Left ventricle myocardium inferior (tissue), 1 donor: ENCODE data around the gene PDK2. TPM values are rescaled to one million over a fixed set of nuclear protein-coding genes. Genes with fewer than 3 reads are reported as not detected.

Experiments
- DNase-seq: peaks from one replicate; pipeline ENCODE4 v3.0.0-alpha.2; 2020
- H3K27ac ChIP-seq: fragments of 200-600 bp; replicated peaks from 2 replicates; pipeline ENCODE4 v1.8.0; 2021
- H3K27me3 ChIP-seq: fragments of 200-600 bp; 2 replicates; pipeline ENCODE4 v1.8.0; 2021; ENCODE audit warnings: low read depth
- H3K36me3 ChIP-seq: fragments of 200-600 bp; 2 replicates; pipeline ENCODE4 v1.8.0; 2021
- H3K4me1 ChIP-seq: fragments of 200-600 bp; 2 replicates; pipeline ENCODE4 v1.8.0; 2021
- H3K4me3 ChIP-seq: fragments of 200-600 bp; 2 replicates; pipeline ENCODE4 v1.8.0; 2021; ENCODE audit warnings: mild to moderate bottlenecking, moderate library complexity
- H3K9me3 ChIP-seq: fragments of 200-600 bp; replicated peaks from 2 replicates; pipeline ENCODE4 v1.8.0; 2021
- intact Hi-C: fragments of 100-400 bp; cut with micrococcal nuclease; formaldehyde crosslinking; loops from one replicate; pipeline ENCODE4 v1.11.0; 2022
- total RNA-seq: library from RNA; stranded (reverse); fragmentation: NEBNext Ultra II Directional; extraction: Animal tissue kit (Norgen Biotek cat#: 25700); gene quantifications from one replicate; pipeline ENCODE4 v1.2.1, GENCODE V29; 2021
- TF ChIP-seq, protein P1 (sequence below): fragments of 200-600 bp; IDR thresholded peaks from 2 replicates; pipeline ENCODE4 v1.8.0; 2021; ENCODE audit warnings: antibody characterized with exemption, mild to moderate bottlenecking, borderline replicate concordance
- donor health status: DM: no; HTN: yes; CAD: no; lungs with severe emphysema.

The PDK2 gene
- total RNA-seq, 1 donor from 2014 or later, result 206 TPM

DNA sequence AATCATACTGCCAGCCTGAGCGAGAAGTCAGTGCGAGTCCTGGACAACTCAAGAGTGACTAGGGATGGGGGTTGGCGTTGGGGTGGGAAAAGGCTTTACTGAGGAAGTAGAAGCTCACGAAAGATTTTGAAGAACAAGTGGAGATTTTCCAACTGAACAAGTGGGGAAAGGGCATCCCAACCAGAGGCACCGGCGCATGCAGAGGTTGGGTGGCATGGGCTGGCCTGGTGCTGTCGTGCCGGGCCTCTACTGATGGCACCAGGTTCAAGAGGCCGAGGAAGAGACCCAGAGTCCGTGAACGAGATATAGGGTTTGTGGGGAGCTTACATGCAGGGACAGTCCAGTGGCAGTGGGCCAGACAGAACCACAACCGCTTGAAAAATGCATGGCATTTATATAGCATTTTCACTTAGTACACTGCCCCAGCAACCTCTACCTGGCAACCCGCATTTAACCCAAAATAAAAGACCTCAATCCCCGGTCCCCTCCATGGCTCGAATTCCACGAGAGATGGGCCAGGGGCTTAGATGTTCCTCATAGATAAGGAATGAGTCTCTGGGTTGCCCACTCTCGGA, 46.9 kb upstream of the PDK2 start:
- Histone ChIP-seq H3K4me3 (no peak overlapping the region), H3K9me3 (no peaks in the 10 kb centered on the region), H3K27me3 (no peaks in the 10 kb centered on the region), H3K36me3 (no peaks in the 10 kb centered on the region), H3K4me1 (peaks cover 39% of the 10 kb centered on the region), H3K27ac (no peak overlapping the region)
- TF ChIP-seq, protein P1, sequence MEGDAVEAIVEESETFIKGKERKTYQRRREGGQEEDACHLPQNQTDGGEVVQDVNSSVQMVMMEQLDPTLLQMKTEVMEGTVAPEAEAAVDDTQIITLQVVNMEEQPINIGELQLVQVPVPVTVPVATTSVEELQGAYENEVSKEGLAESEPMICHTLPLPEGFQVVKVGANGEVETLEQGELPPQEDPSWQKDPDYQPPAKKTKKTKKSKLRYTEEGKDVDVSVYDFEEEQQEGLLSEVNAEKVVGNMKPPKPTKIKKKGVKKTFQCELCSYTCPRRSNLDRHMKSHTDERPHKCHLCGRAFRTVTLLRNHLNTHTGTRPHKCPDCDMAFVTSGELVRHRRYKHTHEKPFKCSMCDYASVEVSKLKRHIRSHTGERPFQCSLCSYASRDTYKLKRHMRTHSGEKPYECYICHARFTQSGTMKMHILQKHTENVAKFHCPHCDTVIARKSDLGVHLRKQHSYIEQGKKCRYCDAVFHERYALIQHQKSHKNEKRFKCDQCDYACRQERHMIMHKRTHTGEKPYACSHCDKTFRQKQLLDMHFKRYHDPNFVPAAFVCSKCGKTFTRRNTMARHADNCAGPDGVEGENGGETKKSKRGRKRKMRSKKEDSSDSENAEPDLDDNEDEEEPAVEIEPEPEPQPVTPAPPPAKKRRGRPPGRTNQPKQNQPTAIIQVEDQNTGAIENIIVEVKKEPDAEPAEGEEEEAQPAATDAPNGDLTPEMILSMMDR, result no peak
- intact Hi-C loops, result no loop called here
- no peak for DNase-seq

DNA sequence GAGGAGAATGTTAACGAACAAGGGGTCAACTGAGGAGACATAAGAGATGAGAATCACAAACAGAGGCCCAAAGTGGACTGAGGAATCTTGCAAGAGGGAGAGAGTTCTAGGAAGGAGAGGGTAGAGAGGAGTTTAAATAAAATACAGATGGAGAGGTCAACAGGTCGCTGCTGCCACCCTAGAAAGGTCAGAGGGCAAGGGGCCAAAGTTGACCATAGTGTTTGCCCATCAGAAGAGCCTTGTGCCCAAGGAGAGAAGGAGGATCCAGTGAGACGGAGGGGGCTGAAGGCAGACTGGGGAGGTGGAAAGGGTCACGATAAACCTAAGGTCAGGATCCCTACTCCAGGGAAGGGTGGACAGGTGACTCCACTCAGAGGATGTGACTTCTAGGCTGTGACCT, 46.2 kb upstream of the PDK2 start:
- TF ChIP-seq, protein P1, result no peak
- no peak for DNase-seq

DNA sequence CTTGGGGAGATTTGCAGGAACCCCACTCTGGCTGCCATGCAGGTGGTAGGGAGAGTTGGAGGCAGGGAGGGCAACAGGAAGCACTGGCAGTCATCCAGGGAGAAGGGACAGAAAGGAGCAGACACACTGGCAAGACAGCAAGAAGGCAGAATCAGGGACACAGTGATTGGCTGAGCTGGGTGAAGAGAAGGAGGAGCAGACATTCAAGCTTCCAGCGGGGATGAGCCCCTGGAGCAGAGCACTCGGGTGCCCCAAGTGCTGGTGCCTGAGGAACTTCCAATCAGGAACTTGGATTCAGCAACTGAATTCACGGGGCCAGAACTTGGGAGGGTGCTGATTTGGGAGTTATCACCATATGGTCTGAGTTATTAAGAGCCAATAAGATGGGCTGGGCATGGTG, 45.5 kb upstream of the PDK2 start:
- no peak overlapping the region for H3K4me3 ChIP-seq
- no peak for DNase-seq
- H3K9me3 ChIP-seq, result no peaks in the 10 kb centered on the region
- TF ChIP-seq, protein P1, result no peak
- H3K36me3 ChIP-seq, result no peaks in the 10 kb centered on the region
- no peak overlapping the region for H3K27ac ChIP-seq
- no peaks in the 10 kb centered on the region for H3K27me3 ChIP-seq
- peaks cover 39% of the 10 kb centered on the region for H3K4me1 ChIP-seq
- intact Hi-C loops, result no loop called here

More for the DNA sequence above, 46.2 kb upstream of the PDK2 start:
- no peaks in the 10 kb centered on the region for H3K36me3 ChIP-seq
- intact Hi-C loops, result no loop called here
- peaks cover 39% of the 10 kb centered on the region for H3K4me1 ChIP-seq
- H3K4me3 ChIP-seq, result no peak overlapping the region
- no peak overlapping the region for H3K27ac ChIP-seq
- H3K9me3 ChIP-seq, result no peaks in the 10 kb centered on the region
- no peaks in the 10 kb centered on the region for H3K27me3 ChIP-seq

DNA sequence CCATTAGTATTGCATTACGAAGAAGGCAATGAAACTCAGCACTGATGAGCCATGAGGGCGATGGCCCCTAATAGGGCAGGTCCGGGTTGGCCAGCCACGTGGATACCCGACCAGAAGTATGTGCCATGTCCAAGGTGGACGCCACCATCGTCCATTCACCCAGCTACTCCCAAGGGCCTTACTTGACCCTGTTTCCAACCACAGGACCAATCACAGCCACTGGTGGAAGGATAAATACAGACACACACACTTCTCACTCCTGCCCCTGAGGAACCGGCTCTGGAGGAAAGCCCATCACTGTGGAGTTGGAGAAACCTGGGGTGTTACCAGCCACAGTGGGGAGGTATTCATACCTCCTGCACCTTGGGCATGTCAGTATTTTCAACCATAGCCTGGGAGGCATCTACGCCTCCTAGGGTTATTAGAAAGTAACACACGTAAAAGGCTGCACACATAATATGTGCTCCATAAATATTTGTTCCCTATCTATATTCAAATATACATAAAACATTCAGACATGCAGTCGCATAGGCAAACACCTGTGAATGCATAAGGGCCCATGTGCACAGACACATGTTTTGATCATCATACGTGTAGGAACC, 44.6 kb upstream of the PDK2 start:
- H3K4me1 ChIP-seq, result peaks cover 39% of the 10 kb centered on the region
- H3K27me3 ChIP-seq, result no peaks in the 10 kb centered on the region
- H3K27ac ChIP-seq, result no peak overlapping the region
- H3K36me3 ChIP-seq, result no peaks in the 10 kb centered on the region
- TF ChIP-seq, protein P1, result no peak
- no peaks in the 10 kb centered on the region for H3K9me3 ChIP-seq
- no peak overlapping the region for H3K4me3 ChIP-seq
- intact Hi-C loops, result no loop called here
- DNase-seq, result no peak

DNA sequence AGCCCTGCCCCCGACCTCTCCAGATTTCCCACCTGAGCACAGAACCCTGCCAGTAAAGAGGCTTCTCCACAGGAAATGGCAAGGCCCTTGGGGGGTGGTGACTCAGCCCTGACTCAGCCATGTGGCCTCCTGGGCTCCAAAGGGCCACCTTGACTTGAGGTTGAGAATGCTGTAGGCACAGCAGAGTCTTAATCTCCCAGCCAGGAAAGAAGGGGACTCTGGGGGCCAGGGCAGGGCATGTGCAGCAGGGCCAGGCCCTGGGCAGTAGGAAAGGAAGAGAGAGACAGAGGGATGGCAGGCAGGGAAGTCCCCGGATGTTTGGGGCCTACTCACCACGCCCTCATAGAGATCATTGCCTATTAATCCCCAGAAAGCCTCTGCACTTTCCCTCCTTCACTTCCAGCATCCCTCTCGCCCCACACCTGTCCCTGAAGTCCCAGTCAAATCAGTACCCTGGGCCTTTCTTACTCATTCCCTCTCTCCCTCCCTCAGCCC, 44.0 kb upstream of the PDK2 start:
- DNase-seq, result no peak
- no peak overlapping the region for H3K27ac ChIP-seq
- TF ChIP-seq, protein P1, result no peak
- H3K36me3 ChIP-seq, result no peaks in the 10 kb centered on the region
- H3K4me3 ChIP-seq, result no peak overlapping the region
- H3K9me3 ChIP-seq, result no peaks in the 10 kb centered on the region
- peaks cover 44% of the 10 kb centered on the region for H3K4me1 ChIP-seq
- H3K27me3 ChIP-seq, result no peaks in the 10 kb centered on the region
- intact Hi-C loops, result no loop called here
